ENCODE results near the gene UMOD. TPM values are rescaled to one million over a fixed set of nuclear protein-coding genes. Genes with fewer than 3 reads are reported as not detected.

Gene UMOD
- total and polyA plus RNA-seq, 4 donors: not detected

DNA sequence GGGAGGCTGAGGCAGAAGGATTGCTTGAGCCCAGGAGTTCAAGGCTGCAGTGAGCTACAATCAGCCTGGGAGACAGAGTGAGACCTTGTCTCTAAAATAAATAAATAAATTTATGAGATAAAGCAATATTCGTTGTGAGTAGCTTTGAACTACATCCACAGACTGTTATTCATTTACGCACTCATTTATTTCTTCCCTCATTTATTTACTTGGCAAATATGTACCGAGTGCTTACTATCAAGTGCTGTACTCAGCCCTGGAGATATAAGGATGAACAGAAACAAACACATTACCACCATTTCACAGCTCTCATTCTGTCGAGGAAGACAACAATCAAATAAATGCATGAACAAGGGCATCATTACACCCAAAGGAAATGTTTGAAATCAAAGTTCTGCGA is 24.7 kb upstream of the UMOD start:
- no peak for TF ChIP-seq NR2F2 (IDR thresholded peaks at IDR 0.05)
- no peak for TF ChIP-seq GABPA (IDR thresholded peaks at IDR 0.05 in 1 of 2, conservative IDR thresholded peaks at IDR 0.05 in 1 of 2)
- TF ChIP-seq YY1 (IDR thresholded peaks at IDR 0.05): no peak
- TF ChIP-seq, protein P1, sequence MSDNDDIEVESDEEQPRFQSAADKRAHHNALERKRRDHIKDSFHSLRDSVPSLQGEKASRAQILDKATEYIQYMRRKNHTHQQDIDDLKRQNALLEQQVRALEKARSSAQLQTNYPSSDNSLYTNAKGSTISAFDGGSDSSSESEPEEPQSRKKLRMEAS (IDR thresholded peaks at IDR 0.05): no peak
- TF ChIP-seq JUND (IDR thresholded peaks at IDR 0.05): no peak
- TF ChIP-seq, protein P2, sequence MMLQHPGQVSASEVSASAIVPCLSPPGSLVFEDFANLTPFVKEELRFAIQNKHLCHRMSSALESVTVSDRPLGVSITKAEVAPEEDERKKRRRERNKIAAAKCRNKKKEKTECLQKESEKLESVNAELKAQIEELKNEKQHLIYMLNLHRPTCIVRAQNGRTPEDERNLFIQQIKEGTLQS (IDR thresholded peaks at IDR 0.05): no peak
- TF ChIP-seq FOXA1 (IDR thresholded peaks at IDR 0.05): no peak
- H3K9me3 ChIP-seq (ENCODE audit: control insufficient read depth in 4 of 4, low read length in 3 of 4): no peaks in the 10 kb centered on the region
- DNase-seq (ENCODE audit: low spot score): no peak
- H3K27me3 ChIP-seq (ENCODE audit: control insufficient read depth in 4 of 4, insufficient read depth in 4 of 4, low read length in 3 of 4): no peaks in the 10 kb centered on the region
- H3K4me3 ChIP-seq (ENCODE audit: low read depth in 1 of 3, low read length in 3 of 3): no peak overlapping the region
- H3K4me1 ChIP-seq (ENCODE audit: control insufficient read depth in 4 of 4, insufficient read depth in 4 of 4, low read length in 3 of 4): no peaks in the 10 kb centered on the region
- no peaks in the 10 kb centered on the region for H3K36me3 ChIP-seq (ENCODE audit: control insufficient read depth in 4 of 4, insufficient read depth in 3 of 4, low read depth in 1 of 4, low read length in 3 of 4)
- no peak overlapping the region for H3K9ac ChIP-seq (ENCODE audit: low read depth in 1 of 2, low read length in 2 of 2)
- H3K27ac ChIP-seq (ENCODE audit: low read depth in 1 of 2, low read length in 2 of 2): no peak overlapping the region
- WGBS: 36% methylated on average over 5 of the region's 5 CpGs

DNA sequence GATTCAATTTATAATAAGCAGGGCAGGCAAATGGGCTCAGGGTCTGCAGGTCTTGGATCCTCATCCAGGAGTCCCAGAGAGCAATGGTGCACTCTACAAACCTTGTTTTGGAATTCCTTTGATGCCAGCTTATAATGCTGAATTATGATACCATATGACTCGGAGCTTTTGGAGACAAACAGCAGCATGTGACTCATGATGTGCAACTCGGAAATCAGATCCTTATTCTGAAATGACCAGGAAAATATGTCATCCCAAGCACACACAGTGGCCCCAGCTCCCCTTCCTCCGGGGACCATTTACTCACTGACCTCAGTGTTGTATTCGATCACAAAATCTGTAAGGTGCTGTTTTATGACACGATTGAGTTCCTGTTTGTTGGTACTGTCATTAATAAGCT is 20.2 kb upstream of the UMOD start:
- no peak for TF ChIP-seq NR2F2 (IDR thresholded peaks at IDR 0.05)
- TF ChIP-seq HNF4A (conservative IDR thresholded peaks at IDR 0.05): no peak
- no peak for TF ChIP-seq FOXA1 (IDR thresholded peaks at IDR 0.05)
- no peak for TF ChIP-seq TAF1 (conservative IDR thresholded peaks at IDR 0.05)
- no peak for TF ChIP-seq HNF4G (IDR thresholded peaks at IDR 0.05)
- TF ChIP-seq, protein P1 (IDR thresholded peaks at IDR 0.05): no peak
- TF ChIP-seq RAD21 (IDR thresholded peaks at IDR 0.05): no peak
- TF ChIP-seq GABPA (IDR thresholded peaks at IDR 0.05 in 1 of 2, conservative IDR thresholded peaks at IDR 0.05 in 1 of 2): no peak
- no peak for TF ChIP-seq YY1 (IDR thresholded peaks at IDR 0.05)
- TF ChIP-seq, protein P3, sequence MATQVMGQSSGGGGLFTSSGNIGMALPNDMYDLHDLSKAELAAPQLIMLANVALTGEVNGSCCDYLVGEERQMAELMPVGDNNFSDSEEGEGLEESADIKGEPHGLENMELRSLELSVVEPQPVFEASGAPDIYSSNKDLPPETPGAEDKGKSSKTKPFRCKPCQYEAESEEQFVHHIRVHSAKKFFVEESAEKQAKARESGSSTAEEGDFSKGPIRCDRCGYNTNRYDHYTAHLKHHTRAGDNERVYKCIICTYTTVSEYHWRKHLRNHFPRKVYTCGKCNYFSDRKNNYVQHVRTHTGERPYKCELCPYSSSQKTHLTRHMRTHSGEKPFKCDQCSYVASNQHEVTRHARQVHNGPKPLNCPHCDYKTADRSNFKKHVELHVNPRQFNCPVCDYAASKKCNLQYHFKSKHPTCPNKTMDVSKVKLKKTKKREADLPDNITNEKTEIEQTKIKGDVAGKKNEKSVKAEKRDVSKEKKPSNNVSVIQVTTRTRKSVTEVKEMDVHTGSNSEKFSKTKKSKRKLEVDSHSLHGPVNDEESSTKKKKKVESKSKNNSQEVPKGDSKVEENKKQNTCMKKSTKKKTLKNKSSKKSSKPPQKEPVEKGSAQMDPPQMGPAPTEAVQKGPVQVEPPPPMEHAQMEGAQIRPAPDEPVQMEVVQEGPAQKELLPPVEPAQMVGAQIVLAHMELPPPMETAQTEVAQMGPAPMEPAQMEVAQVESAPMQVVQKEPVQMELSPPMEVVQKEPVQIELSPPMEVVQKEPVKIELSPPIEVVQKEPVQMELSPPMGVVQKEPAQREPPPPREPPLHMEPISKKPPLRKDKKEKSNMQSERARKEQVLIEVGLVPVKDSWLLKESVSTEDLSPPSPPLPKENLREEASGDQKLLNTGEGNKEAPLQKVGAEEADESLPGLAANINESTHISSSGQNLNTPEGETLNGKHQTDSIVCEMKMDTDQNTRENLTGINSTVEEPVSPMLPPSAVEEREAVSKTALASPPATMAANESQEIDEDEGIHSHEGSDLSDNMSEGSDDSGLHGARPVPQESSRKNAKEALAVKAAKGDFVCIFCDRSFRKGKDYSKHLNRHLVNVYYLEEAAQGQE (IDR thresholded peaks at IDR 0.05): no peak
- TF ChIP-seq, protein P4, sequence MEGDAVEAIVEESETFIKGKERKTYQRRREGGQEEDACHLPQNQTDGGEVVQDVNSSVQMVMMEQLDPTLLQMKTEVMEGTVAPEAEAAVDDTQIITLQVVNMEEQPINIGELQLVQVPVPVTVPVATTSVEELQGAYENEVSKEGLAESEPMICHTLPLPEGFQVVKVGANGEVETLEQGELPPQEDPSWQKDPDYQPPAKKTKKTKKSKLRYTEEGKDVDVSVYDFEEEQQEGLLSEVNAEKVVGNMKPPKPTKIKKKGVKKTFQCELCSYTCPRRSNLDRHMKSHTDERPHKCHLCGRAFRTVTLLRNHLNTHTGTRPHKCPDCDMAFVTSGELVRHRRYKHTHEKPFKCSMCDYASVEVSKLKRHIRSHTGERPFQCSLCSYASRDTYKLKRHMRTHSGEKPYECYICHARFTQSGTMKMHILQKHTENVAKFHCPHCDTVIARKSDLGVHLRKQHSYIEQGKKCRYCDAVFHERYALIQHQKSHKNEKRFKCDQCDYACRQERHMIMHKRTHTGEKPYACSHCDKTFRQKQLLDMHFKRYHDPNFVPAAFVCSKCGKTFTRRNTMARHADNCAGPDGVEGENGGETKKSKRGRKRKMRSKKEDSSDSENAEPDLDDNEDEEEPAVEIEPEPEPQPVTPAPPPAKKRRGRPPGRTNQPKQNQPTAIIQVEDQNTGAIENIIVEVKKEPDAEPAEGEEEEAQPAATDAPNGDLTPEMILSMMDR (IDR thresholded peaks at IDR 0.05; ENCODE audit: low read depth, low read length, missing input control): no peak
- no peak for TF ChIP-seq EGR1 (IDR thresholded peaks at IDR 0.05; ENCODE audit: low read depth in 2 of 2)
- TF ChIP-seq, protein P5, sequence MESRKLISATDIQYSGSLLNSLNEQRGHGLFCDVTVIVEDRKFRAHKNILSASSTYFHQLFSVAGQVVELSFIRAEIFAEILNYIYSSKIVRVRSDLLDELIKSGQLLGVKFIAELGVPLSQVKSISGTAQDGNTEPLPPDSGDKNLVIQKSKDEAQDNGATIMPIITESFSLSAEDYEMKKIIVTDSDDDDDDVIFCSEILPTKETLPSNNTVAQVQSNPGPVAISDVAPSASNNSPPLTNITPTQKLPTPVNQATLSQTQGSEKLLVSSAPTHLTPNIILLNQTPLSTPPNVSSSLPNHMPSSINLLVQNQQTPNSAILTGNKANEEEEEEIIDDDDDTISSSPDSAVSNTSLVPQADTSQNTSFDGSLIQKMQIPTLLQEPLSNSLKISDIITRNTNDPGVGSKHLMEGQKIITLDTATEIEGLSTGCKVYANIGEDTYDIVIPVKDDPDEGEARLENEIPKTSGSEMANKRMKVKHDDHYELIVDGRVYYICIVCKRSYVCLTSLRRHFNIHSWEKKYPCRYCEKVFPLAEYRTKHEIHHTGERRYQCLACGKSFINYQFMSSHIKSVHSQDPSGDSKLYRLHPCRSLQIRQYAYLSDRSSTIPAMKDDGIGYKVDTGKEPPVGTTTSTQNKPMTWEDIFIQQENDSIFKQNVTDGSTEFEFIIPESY (IDR thresholded peaks at IDR 0.05): no peak
- no peak for TF ChIP-seq RXRA (IDR thresholded peaks at IDR 0.05)
- no peak for TF ChIP-seq FOXA2 (IDR thresholded peaks at IDR 0.05)
- TF ChIP-seq JUND (IDR thresholded peaks at IDR 0.05): no peak
- Histone ChIP-seq H3K9me3 (ENCODE audit: control insufficient read depth in 4 of 4, low read length in 3 of 4) (no peaks in the 10 kb centered on the region), H3K27ac (ENCODE audit: low read depth in 1 of 2, low read length in 2 of 2) (no peak overlapping the region), H3K9ac (ENCODE audit: low read depth in 1 of 2, low read length in 2 of 2) (no peak overlapping the region), H3K4me3 (ENCODE audit: low read depth in 1 of 3, low read length in 3 of 3) (no peak overlapping the region), H3K36me3 (ENCODE audit: control insufficient read depth in 4 of 4, insufficient read depth in 3 of 4, low read depth in 1 of 4, low read length in 3 of 4) (no peaks in the 10 kb centered on the region), H3K4me1 (ENCODE audit: control insufficient read depth in 4 of 4, insufficient read depth in 4 of 4, low read length in 3 of 4) (no peaks in the 10 kb centered on the region), H3K27me3 (ENCODE audit: control insufficient read depth in 4 of 4, insufficient read depth in 4 of 4, low read length in 3 of 4) (no peaks in the 10 kb centered on the region)
- 86% methylated on average over 5 of the region's 5 CpGs for WGBS
- DNase-seq (ENCODE audit: low spot score): no peak

All from liver (tissue), 9 donors.